ENCODE data around the gene SYNGAP1.
"Not testable (repeated sequence)": the region's sequence is repeated elsewhere in the genome, so short reads cannot be mapped to it uniquely, and the experiment has no call there.

Gene SYNGAP1

GRCh38 chr6:33483678-33484077 lies 63.8 kb downstream of the SYNGAP1 start:
- no peak for DNase-seq

- not testable (repeated sequence) for DNase-seq
These were observed 64.9 kb downstream of the SYNGAP1 start for GRCh38 chr6:33484673-33485262.

GRCh38 chr6:33485680-33486079 lies 65.8 kb downstream of the SYNGAP1 start:
- DNase-seq = not testable (repeated sequence)

GRCh38 chr6:33488339-33488738 lies 68.5 kb downstream of the SYNGAP1 start:
- no peak for DNase-seq

- peak; percentile 40 for DNase-seq
These were observed 70.3 kb downstream of the SYNGAP1 start for GRCh38 chr6:33490198-33490597.

- no peak for DNase-seq
These were observed 70.8 kb downstream of the SYNGAP1 start for GRCh38 chr6:33490621-33491020.

GRCh38 chr6:33492093-33492492 lies 72.2 kb downstream of the SYNGAP1 start:
- DNase-seq = no peak

GRCh38 chr6:33497157-33497556 lies 77.3 kb downstream of the SYNGAP1 start:
- no peak for DNase-seq

GRCh38 chr6:33502486-33502885 lies 82.6 kb downstream of the SYNGAP1 start:
- DNase-seq = no peak

- DNase-seq = no peak
These were observed 84.6 kb downstream of the SYNGAP1 start for GRCh38 chr6:33504486-33504885.
